Measurements from ENCODE around the gene APOL1. TPM values are rescaled to one million over a fixed set of nuclear protein-coding genes. Genes with fewer than 3 reads are reported as not detected.
"Not testable (repeated sequence)": the region's sequence is repeated elsewhere in the genome, so short reads cannot be mapped to it uniquely, and the experiment has no call there.

Gene APOL1
- total RNA-seq, 4 donors from 2014 or later, result 6.7 to 16.8 (median 11.0) TPM

DNA sequence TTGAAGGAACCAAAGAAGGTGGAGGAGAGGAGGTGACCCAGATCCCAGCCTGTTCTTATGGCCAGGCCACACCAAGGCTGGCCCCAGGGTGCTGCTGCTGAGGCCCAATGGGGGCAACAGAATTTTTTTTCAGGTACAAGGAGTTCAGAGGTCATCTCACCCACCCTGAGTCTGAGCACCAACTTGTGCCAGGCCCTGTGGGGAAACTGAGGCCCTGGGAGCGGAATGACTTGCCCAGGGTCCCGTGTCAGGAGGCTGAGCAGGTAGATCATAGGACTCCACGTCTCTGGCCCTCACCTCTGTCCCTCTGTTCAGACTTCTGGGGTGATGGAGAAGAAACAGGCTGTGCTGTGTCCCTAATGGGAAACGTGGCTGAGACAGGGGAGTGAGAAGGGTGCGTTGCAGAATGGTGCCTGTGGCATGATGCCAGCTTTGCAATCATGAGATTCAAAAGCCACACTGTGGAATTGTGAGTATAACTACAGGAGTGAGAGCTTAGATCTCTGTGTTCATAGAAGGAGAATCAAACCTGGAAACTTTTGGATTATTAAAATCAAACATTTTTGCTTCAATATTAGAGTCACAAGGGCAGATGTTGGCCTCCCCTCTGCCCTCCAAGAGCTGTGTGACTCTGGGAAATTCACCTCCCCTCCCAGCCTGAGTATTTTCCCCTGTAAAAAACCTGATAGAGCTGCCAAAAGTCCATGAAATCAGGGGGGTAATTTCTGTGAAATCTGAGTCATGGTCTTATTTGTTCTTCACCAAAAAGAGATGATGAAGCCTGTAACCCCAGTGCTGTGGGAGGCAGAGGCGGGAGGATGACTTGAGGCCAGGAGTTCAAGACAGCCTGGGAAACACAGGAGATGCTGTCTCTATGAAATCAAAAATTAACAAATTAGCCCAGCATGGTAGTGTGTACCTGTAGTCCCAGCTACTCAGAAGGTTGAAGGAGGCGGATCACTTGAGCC lies 874 bp downstream of the APOL1 start:
- no peaks in the 10 kb centered on the region for H3K36me3 ChIP-seq
- H3K9me3 ChIP-seq, result no peaks in the 10 kb centered on the region
- TF ChIP-seq, protein P1, sequence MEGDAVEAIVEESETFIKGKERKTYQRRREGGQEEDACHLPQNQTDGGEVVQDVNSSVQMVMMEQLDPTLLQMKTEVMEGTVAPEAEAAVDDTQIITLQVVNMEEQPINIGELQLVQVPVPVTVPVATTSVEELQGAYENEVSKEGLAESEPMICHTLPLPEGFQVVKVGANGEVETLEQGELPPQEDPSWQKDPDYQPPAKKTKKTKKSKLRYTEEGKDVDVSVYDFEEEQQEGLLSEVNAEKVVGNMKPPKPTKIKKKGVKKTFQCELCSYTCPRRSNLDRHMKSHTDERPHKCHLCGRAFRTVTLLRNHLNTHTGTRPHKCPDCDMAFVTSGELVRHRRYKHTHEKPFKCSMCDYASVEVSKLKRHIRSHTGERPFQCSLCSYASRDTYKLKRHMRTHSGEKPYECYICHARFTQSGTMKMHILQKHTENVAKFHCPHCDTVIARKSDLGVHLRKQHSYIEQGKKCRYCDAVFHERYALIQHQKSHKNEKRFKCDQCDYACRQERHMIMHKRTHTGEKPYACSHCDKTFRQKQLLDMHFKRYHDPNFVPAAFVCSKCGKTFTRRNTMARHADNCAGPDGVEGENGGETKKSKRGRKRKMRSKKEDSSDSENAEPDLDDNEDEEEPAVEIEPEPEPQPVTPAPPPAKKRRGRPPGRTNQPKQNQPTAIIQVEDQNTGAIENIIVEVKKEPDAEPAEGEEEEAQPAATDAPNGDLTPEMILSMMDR (IDR thresholded peaks at IDR 0.05), result no peak
- TF ChIP-seq POLR2A (IDR thresholded peaks at IDR 0.05), result no peak
- intact Hi-C loops (cut with DNase I), result no loop called here
- no peaks in the 10 kb centered on the region for H3K27me3 ChIP-seq
- DNase-seq, result peak; percentile 44 to 53
- H3K4me1 ChIP-seq, result peaks cover 0 to 33% of the 10 kb centered on the region in 2 donors
- peak overlapping the region; percentile 60 to 71 (median 67) for H3K27ac ChIP-seq
- H3K4me3 ChIP-seq (replicated peaks in 1 of 3), result peak overlapping the region in 1 of 3 donors; percentile 23
- 58 to 64% methylated on average over 7 of the region's 7 CpGs for WGBS, 2 donors

DNA sequence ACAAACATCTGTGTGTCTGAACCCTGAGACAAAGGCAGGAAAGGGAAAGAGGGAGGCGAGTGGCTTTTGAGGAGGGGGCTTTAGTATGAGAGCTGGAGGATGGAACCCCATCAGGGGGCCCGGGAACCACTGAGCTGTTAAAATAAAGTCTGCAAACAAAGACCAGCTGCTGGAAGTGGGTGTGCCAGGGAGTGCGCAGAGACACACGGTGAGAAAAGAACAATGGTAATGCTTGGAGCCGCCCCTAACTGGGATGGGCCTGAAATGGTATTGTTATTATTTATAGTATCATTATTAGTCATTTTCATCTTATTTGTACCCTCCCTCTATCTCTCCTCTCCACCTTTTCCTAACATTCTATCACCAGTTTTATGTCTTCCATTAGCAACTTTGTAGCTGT lies 2.6 kb downstream of the APOL1 start:
- Histone ChIP-seq H3K27ac (peak overlapping the region in 1 of 3 donors; percentile 71), H3K4me1 (peaks cover 7 to 48% of the 10 kb centered on the region in 2 donors)
- DNase-seq; H3K27me3 ChIP-seq; H3K36me3 ChIP-seq; H3K9me3 ChIP-seq; intact Hi-C loops (cut with DNase I); H3K4me3 ChIP-seq (replicated peaks in 1 of 3): not testable (repeated sequence)
- 83% methylated on average over 1 of the region's 5 CpGs; no CpG with 5 or more reads in 1 of the 2 donors for WGBS, 2 donors

DNA sequence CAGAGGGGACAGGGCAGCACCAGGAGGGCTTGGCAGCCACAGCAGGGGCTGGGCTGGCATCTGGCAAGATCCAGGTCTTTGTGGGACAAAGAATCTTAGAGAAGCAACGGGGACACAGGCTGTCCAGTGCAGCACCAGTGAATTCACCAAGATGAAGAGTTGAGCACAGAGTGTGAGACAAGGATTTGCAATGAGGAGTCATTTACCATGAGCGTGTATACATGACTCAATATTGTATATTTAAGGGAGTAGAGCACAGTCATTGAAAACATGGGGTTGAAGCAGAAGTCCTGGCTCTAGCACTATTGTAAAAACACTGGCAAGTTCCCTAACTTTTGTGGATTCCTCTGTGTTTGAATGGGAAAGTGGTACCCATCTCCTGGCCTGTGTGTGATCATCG lies 3.5 kb downstream of the APOL1 start:
- Histone ChIP-seq H3K4me3 (replicated peaks in 1 of 3) (no peak overlapping the region), H3K4me1 (peaks cover 7 to 48% of the 10 kb centered on the region in 2 donors), H3K27ac (no peak overlapping the region), H3K27me3 (no peaks in the 10 kb centered on the region), H3K9me3 (no peaks in the 10 kb centered on the region), H3K36me3 (no peaks in the 10 kb centered on the region)
- no peak for TF ChIP-seq POLR2A (IDR thresholded peaks at IDR 0.05)
- TF ChIP-seq, protein P1 (IDR thresholded peaks at IDR 0.05), result no peak
- 85 to 93% methylated on average over 3 of the region's 3 CpGs for WGBS, 2 donors
- no peak for DNase-seq
- intact Hi-C loops (cut with DNase I), result no loop called here

DNA sequence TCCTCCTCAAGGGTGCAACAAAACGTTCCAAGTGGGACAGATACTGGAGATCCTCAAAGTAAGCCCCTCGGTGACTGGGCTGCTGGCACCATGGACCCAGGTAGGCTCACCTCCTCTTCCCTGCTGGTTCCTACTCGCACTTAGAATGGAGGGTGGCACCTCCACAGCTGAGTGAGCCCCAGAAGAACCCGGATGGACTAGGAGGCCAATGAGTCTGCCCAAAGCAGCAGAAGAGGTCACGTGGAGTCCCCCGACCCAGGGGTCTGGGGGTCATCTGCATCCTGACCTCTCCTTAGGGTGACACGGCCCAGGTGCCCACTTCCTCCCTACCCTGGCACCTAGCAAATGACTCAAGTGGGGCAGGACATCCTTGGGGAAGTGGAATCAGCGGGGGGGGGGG lies 4.4 kb downstream of the APOL1 start:
- H3K9me3 ChIP-seq, result no peaks in the 10 kb centered on the region
- TF ChIP-seq, protein P1 (IDR thresholded peaks at IDR 0.05), result no peak
- no peak for TF ChIP-seq POLR2A (IDR thresholded peaks at IDR 0.05)
- H3K4me1 ChIP-seq, result peaks cover 7 to 48% of the 10 kb centered on the region in 2 donors
- no peak for DNase-seq
- 72 to 80% methylated on average over 7 to 8 of the region's 8 CpGs for WGBS, 2 donors
- intact Hi-C loops (cut with DNase I), result no loop called here
- no peaks in the 10 kb centered on the region for H3K27me3 ChIP-seq
- H3K4me3 ChIP-seq (replicated peaks in 1 of 3), result no peak overlapping the region
- no peaks in the 10 kb centered on the region for H3K36me3 ChIP-seq
- no peak overlapping the region for H3K27ac ChIP-seq

DNA sequence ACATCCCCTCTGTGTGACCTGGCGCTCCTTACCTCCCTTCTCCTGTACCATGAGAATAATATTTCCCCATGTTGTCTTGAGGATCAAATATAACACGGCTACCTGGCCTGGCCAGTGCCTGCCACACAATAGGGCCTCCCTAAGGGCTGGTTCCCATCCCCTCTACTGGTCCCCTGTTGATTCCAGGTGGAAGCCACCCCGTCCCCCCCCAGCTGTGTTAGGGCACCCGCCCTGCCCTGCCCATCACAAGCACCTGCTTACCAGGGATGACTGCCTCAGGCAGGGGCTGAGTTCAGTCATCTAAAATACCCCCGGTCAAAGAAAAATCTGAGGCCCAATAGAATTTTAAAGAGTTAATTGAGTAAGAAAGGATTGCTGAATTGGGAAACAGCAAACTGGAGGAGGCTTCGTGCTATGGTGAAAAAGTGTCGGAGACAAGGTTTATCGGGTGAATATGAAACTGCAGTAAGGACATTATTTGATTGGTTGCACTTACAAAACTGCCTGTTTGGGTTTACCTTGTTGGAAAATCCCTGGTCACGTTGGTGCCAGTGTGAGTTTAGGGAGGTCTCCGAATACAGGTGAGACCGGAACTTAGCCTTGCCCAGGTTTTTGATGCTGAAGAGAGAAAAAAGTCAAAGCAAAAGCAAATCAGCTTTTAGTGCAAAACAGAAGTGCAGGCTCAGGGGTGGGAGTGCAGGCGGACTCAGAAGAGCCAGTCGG lies 5.2 kb downstream of the APOL1 start:
- 88 to 90% methylated on average over 13 of the region's 13 CpGs for WGBS, 2 donors
- intact Hi-C loops (cut with DNase I), result no loop called here
- H3K4me1 ChIP-seq, result peaks cover 7 to 41% of the 10 kb centered on the region in 2 donors

More for the DNA sequence above, 5.2 kb downstream of the APOL1 start:
- no peak overlapping the region for H3K4me3 ChIP-seq (replicated peaks in 1 of 3)
- no peaks in the 10 kb centered on the region for H3K36me3 ChIP-seq
- H3K9me3 ChIP-seq, result no peaks in the 10 kb centered on the region
- DNase-seq, result no peak
- no peaks in the 10 kb centered on the region for H3K27me3 ChIP-seq
- TF ChIP-seq, protein P1 (IDR thresholded peaks at IDR 0.05), result no peak
- no peak for TF ChIP-seq POLR2A (IDR thresholded peaks at IDR 0.05)
- H3K27ac ChIP-seq, result no peak overlapping the region
